HEK293 (cell line): ENCODE measurements around the gene CYB561A3.

Experiments
- TCF7L2 ChIP-seq: IDR thresholded peaks from 2 replicates; pipeline ENCODE4 v1.6.1; 2011; ENCODE audit warnings: low read depth, mild to moderate bottlenecking, inconsistent platforms, low read length, moderate library complexity, borderline replicate concordance
- ZNF121 ChIP-seq: fragments of 450-650 bp; formaldehyde crosslinking; IDR thresholded peaks from 2 replicates; pipeline ENCODE4 v1.5.1; 2016; ENCODE audit warnings: missing biosample characterization, missing genetic modification characterization
- ZNF221 ChIP-seq: fragments of 450-650 bp; formaldehyde crosslinking; IDR thresholded peaks from 2 replicates; pipeline ENCODE4 v1.5.1; 2017; ENCODE audit warnings: missing biosample characterization, missing genetic modification characterization, borderline replicate concordance
- ZNF274 ChIP-seq, 2 experiments: fragments of 200-500 bp in 1 of 2; fragments of 450-650 bp in 1 of 2; sonication (Bioruptor generic) in 1 of 2; formaldehyde crosslinking in 1 of 2; IDR thresholded peaks; 2 replicates each; pipeline versions ENCODE4 v1.5.1 to v1.6.1; 2014 to 2016; ENCODE audit warnings: borderline replicate concordance in 1 of 2, inconsistent platforms in 1 of 2, low read length in 1 of 2, missing biosample characterization in 1 of 2, missing genetic modification characterization in 1 of 2
- TF ChIP-seq, protein P1 (sequence below): fragments of 450-650 bp; formaldehyde crosslinking; IDR thresholded peaks from 2 replicates; pipeline ENCODE4 v1.5.1; 2016; ENCODE audit warnings: missing biosample characterization, missing genetic modification characterization

DNA sequence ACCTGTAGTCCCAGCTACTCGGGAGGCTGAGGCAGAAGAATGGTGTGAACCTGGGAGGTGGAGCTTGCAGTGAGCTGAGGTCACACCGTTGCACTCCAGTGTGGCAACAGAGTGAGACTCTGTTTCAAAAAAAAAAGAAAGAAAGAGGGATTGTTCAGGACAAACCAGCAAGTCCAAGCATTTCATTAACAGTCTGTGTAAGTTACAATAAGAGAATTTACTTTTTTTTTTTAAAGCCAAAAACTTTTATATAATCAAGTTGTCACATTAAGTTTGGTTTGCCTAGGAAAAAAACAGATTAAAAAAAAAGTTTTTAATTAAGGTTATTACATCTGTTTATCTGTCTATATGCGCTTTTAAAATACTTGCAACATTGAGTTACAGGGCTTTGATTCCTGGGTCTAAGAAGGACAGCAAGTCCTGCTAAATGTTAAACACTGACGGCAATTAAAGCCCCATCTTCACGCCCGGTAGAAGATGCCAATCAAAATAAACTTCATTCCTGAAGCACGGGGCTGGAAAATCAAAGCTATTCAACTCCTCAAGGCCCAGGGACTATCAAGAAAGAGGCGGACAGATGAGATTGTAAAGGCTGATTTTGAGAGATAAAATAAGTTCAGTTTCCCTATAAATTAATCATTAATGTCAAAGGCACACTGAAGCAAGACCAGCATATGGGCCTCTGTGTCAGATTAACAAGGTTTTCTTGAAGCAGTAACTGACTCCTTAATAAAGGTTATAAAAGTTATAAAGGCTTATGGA, 11.2 kb upstream of the CYB561A3 start:
- TF ChIP-seq TCF7L2 (no peak), ZNF274 (IDR thresholded peaks at IDR 0.05; ENCODE audit: low read length) (no peak), ZNF274 (tag by site-specific recombination; IDR thresholded peaks at IDR 0.05; ENCODE audit: borderline replicate concordance) (no peak), ZNF121 (tag by site-specific recombination) (no peak), ZNF221 (tag by site-specific recombination) (no peak)
- TF ChIP-seq, protein P1, sequence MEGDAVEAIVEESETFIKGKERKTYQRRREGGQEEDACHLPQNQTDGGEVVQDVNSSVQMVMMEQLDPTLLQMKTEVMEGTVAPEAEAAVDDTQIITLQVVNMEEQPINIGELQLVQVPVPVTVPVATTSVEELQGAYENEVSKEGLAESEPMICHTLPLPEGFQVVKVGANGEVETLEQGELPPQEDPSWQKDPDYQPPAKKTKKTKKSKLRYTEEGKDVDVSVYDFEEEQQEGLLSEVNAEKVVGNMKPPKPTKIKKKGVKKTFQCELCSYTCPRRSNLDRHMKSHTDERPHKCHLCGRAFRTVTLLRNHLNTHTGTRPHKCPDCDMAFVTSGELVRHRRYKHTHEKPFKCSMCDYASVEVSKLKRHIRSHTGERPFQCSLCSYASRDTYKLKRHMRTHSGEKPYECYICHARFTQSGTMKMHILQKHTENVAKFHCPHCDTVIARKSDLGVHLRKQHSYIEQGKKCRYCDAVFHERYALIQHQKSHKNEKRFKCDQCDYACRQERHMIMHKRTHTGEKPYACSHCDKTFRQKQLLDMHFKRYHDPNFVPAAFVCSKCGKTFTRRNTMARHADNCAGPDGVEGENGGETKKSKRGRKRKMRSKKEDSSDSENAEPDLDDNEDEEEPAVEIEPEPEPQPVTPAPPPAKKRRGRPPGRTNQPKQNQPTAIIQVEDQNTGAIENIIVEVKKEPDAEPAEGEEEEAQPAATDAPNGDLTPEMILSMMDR (tag by site-specific recombination), result no peak
